Measurements from ENCODE around the gene FRG2.
"Not testable (repeated sequence)": the region's sequence is repeated elsewhere in the genome, so short reads cannot be mapped to it uniquely, and the experiment has no call there.

Gene FRG2

DNA sequence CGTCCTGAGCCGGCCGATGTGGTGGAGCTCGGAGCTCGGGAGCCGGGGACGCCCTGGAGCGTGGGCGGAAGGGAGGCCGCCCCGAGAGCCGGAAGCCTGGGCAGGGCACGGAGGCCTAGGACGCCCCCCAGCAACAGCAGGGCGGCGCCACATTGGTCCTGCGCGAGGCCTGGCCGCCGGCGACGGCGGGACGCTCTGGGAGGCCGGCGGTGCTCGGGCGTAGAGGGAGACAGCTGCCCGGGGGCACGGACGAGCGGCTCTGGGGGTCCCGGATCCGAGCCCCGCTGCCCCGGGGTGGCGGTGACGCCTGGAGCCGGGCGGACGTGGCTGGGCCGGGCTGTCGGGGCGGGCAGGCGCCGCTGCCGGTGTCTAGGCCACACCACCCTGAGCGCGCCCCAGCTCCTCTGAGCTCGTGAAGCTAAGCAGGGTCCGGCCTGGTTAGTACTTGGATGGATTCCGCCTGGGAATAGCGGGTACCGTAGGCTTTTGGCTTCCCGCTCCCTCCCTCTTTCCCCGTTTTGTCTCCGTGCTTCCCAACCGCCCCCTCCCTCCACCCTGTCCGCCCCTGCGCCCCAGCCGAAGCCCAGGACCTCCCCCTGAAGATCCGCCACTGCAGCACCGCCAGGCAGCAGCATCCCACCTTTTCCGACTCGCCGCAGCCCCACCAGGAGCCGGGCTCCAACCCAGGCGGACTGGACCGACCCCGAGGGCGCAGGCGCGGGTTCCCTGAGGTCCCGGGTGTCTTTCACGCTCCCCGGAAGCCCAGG, 12.1 kb downstream of the FRG2 start:
- no peak for DNase-seq (ENCODE audit: low read depth)
- TF ChIP-seq, protein P1, sequence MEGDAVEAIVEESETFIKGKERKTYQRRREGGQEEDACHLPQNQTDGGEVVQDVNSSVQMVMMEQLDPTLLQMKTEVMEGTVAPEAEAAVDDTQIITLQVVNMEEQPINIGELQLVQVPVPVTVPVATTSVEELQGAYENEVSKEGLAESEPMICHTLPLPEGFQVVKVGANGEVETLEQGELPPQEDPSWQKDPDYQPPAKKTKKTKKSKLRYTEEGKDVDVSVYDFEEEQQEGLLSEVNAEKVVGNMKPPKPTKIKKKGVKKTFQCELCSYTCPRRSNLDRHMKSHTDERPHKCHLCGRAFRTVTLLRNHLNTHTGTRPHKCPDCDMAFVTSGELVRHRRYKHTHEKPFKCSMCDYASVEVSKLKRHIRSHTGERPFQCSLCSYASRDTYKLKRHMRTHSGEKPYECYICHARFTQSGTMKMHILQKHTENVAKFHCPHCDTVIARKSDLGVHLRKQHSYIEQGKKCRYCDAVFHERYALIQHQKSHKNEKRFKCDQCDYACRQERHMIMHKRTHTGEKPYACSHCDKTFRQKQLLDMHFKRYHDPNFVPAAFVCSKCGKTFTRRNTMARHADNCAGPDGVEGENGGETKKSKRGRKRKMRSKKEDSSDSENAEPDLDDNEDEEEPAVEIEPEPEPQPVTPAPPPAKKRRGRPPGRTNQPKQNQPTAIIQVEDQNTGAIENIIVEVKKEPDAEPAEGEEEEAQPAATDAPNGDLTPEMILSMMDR (IDR thresholded peaks at IDR 0.05; ENCODE audit: low read depth, low read length, missing control alignments): no peak
- H3K4me3 ChIP-seq (ENCODE audit: low read depth, low read length): no peak overlapping the region

DNA sequence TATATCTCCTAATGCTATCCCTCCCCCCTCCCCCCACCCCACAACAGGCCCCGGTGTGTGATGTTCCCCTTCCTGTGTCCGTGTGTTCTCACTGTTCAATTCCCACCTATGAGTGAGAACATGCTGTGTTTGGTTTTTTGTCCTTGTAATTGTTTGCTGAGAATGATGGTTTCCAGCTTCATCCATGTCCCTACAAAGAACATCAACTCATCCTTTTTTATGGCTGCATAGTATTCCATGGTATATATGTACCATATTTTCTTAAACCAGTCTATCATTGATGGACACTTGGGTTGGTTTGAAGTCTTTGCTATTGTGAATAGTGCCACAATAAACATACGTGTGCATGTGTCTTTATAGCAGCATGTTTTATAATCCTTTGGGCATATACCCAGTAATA, 37.1 kb downstream of the FRG2 start:
- not testable (repeated sequence) for H3K4me3 ChIP-seq (ENCODE audit: low read depth, low read length); DNase-seq (ENCODE audit: low read depth)

DNA sequence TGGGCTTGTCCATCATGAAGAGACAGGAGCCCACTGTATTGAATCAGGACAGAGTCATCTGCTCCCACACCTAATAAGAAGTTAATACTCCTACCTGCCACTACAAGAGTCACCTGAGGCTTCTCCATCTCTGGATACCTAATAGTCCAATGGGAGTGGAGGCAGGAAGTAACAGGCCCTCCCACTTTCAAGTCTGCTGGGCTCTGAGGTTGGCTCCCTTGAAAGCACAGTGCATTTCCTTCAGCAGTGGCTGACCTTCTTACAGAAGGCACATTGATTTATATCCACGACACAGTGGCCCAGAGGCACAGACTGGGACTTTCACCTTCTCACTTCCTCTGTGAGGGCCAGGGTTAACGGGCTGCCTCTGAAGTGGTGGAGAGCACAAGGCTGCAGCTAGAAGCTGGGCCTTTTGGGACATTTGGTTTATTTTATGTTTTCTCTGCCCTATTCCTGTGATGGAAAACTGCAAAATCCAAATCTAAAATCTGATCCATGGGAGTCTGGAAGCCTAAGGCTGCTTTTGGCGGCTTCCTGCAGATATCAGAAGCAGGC, 38.1 kb downstream of the FRG2 start:
- DNase-seq (ENCODE audit: low read depth): no peak
- TF ChIP-seq, protein P1 (IDR thresholded peaks at IDR 0.05; ENCODE audit: low read depth, low read length, missing control alignments): no peak
- H3K4me3 ChIP-seq (ENCODE audit: low read depth, low read length): no peak overlapping the region

DNA sequence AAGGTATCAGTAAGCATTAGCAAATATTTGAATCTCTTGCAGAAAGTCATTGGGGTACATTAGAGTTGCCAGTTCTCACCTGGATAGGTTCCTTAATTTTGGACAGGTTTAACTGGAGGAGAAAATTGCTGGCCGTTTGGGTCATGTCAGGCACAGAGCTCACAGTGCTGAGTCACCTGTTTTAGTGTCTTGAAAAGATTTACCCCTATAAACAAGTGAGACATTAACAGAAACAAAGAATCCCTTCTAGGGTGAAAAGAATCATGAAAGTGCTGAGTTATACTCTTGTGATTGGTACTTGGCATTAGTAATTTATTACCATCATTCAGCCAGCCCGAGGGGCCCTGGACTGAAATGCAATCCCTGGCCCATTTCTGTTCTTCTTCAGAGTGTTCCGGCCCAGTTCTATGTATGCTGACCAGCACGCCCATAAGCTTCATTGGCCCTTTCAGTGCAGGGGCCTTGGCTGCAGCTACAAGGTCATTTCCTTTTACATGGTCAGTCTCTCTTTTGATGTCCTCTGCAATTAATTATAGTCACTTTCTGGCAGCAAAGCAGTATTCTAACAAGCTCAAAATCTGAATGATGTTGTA, 41.3 kb downstream of the FRG2 start:
- DNase-seq (ENCODE audit: low read depth); H3K4me3 ChIP-seq (ENCODE audit: low read depth, low read length): not testable (repeated sequence)

DNA sequence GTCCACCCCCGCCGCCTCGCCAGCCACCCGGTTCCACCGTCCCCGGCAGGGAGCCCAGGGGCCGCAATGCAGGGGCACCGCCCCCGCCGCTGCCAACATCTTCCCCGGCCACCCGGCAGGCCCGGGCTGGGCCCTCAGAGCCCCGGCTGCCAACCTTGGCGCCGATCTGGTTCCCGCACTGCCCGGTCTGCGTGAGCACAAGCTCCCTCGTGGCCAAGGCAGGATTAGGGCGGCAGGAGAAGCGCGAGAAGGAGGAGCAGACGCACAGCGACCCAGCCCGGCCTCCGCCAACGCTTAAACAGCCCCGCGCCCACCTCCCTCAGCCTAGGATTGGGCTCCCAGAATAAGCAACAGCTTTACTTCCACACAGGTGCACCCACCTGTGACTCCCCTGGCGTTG, 42.4 kb downstream of the FRG2 start:
- H3K4me3 ChIP-seq (ENCODE audit: low read depth, low read length); DNase-seq (ENCODE audit: low read depth): not testable (repeated sequence)

DNA sequence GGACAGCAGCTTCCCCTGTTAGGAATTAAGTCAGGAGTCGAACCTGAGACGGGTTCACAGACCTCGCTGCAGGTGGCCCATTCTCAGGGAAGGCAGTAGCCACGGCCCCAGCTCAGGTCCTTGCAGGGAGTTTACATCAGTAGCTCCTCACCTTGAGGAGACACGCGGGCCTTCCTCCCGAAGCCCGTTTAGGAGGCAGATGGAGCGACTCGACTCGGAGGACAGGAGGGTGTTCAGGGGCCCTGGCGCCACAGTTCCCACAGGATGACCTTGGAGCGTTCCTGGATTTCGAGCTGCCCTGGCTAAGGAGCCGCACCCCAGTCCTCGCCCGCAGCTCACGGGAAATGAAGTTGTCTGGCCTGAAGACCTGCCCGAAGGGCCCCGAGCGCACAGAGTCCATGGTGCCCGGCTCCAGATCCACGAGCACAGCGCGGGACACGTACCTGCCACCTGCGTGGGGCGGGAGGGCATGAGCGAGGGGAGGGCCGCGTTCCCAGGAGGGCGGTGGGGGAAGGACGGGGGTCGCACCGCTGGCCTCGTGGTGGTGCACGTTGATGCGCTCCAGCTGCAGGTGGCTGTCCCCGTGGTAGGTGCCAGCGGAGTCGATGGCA, 43.0 kb downstream of the FRG2 start:
- not testable (repeated sequence) for H3K4me3 ChIP-seq (ENCODE audit: low read depth, low read length); DNase-seq (ENCODE audit: low read depth)

DNA sequence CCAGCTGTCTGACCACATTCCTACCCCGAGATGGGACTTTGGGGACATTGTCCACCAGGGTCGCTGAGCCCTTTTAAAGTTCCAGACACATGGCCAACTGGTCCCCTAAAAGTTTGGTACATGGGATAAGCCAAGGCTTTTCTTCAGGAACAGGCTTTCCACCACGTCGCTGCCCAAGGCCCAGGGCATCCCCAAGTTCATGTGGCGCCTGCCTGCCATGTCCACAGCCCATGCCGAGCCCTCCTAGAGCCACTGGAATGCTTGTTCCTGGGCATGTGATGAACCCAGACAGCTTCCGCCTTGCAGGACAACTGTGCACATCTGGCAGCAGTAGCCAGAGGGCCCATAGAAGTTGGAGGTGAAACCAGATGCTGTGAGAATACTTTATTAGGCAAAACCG, 45.1 kb downstream of the FRG2 start:
- TF ChIP-seq, protein P1 (IDR thresholded peaks at IDR 0.05; ENCODE audit: low read depth, low read length, missing control alignments): no peak
- H3K4me3 ChIP-seq (ENCODE audit: low read depth, low read length): no peak overlapping the region
- DNase-seq (ENCODE audit: low read depth): no peak

DNA sequence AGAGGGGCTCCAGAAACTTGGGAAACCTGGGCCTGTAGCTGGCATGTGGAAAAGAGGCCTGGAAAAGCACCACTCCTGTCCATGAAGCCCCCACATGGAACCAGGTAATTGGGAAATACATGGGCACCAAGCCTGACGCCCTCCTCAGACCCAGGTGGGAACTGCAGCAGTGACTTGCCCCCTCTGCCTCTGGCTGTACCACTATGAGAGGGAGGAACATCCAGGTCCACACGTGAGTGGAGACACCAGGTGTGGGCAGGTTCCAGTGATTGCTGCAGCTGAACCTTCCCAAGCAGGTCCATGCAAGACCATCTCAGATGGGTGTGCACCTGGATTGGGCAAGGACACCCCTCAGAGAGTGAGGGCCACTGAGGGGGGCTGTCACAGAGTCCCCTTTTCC, 46.8 kb downstream of the FRG2 start:
- TF ChIP-seq, protein P1 (IDR thresholded peaks at IDR 0.05; ENCODE audit: low read depth, low read length, missing control alignments): peak; percentile 19
- DNase-seq (ENCODE audit: low read depth); H3K4me3 ChIP-seq (ENCODE audit: low read depth, low read length): not testable (repeated sequence)
